ENCODE measurements around the gene NBDY. TPM values are rescaled to one million over a fixed set of nuclear protein-coding genes. Genes with fewer than 3 reads are reported as not detected.

The NBDY gene
- total RNA-seq, 2 donors from 2014 or later = 17.6 to 23.3 TPM

DNA sequence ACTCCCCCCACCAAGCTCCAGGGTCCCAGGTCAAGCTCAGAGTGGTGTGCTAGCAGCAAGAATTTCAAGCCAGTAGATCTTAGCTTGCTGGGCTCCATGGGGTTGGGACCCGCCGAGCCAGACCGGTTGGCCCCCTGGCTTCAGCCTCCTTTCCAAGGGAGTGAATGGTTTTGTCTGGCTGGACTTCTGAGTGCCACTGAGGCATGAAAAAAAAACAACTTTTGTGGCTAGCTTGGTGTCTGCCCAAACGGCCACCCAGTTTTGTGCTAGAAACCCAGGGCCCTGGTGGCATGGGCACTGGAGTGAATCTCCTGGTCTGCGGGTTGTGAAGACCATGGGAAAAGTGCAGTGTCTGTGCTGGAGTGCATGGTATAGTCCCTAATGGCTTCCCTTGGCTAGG lies 82.6 kb downstream of the NBDY start:
- Histone ChIP-seq H3K9ac (ENCODE audit: low read depth in 2 of 2, low read length in 2 of 2) (no peak overlapping the region), H3K27ac (no peak overlapping the region), H3K9me3 (no peaks in the 10 kb centered on the region), H3K4me3 (no peak overlapping the region), H3K4me1 (no peaks in the 10 kb centered on the region), H3K36me3 (no peaks in the 10 kb centered on the region), H3K27me3 (no peaks in the 10 kb centered on the region)
- no peak for DNase-seq
- intact Hi-C loops (cut with DNase I) = no loop called here
- no peak for TF ChIP-seq CTCF (IDR thresholded peaks at IDR 0.05)

DNA sequence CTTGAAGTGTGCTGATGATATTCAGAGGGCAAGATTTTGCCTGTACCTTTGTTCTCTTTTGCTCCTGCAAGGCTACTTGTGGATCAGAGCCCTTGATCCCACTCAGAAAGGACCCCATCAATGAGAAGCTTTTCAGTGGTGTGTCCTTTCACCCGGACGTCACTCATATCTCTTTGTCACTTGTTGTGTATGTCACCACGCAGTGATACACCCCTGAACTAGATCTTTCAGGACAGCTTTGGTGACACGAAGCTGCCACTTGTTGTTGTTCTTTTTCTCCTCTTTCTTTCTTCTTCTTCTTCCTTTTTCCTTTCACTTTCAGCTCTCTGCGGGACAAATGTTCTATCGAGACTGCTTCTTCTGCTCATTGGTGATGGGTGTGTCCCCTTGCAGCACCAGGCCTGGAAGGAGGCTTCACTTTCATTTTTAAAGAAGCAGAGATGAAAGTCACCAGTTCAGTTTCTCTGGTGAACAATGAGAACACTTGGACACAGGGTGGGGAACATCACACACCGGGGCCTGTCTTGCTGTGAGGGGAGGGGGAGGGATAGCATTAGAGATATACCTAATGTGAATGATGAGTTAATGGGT lies 83.6 kb downstream of the NBDY start:
- H3K27ac ChIP-seq = no peak overlapping the region
- no peaks in the 10 kb centered on the region for H3K36me3 ChIP-seq
- no peaks in the 10 kb centered on the region for H3K4me1 ChIP-seq
- no peak for TF ChIP-seq CTCF (IDR thresholded peaks at IDR 0.05)
- H3K4me3 ChIP-seq = no peak overlapping the region
- peak overlapping the region in 1 of 2 donors; percentile 10 for H3K9ac ChIP-seq (ENCODE audit: low read depth in 2 of 2, low read length in 2 of 2)
- intact Hi-C loops (cut with DNase I) = no loop called here
- no peaks in the 10 kb centered on the region for H3K9me3 ChIP-seq
- H3K27me3 ChIP-seq = no peaks in the 10 kb centered on the region
- no peak for DNase-seq

DNA sequence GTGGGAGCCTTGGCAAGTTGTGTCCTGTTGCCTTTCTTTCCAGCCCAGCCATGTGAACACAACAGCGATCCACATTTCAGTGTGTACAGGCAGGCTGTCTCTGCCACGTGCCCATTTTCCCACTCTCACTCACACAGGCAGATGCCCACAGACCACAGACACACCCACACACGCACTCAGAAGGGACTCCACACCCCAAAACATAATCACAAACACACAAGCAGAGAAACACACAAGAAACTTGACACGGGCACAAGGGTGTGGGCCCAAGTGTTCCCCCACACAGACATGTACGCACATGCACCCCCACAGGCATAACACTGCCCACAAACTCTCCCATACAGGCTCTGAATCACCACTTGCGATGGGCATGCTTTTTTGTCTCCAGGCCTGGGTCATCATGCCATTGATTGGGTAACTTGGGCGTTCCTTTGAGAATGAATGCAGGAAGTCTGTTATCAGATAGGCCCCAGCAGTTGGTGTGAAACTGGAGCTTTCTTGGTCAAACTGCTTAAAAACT lies 84.3 kb downstream of the NBDY start:
- no peak for DNase-seq
- intact Hi-C loops (cut with DNase I) = no loop called here
- H3K9me3 ChIP-seq = no peaks in the 10 kb centered on the region
- peak overlapping the region; percentile 8 to 10 for H3K9ac ChIP-seq (ENCODE audit: low read depth in 2 of 2, low read length in 2 of 2)
- H3K27me3 ChIP-seq = no peaks in the 10 kb centered on the region
- no peaks in the 10 kb centered on the region for H3K4me1 ChIP-seq
- H3K4me3 ChIP-seq = no peak overlapping the region
- no peaks in the 10 kb centered on the region for H3K36me3 ChIP-seq
- H3K27ac ChIP-seq = no peak overlapping the region
- no peak for TF ChIP-seq CTCF (IDR thresholded peaks at IDR 0.05)

DNA sequence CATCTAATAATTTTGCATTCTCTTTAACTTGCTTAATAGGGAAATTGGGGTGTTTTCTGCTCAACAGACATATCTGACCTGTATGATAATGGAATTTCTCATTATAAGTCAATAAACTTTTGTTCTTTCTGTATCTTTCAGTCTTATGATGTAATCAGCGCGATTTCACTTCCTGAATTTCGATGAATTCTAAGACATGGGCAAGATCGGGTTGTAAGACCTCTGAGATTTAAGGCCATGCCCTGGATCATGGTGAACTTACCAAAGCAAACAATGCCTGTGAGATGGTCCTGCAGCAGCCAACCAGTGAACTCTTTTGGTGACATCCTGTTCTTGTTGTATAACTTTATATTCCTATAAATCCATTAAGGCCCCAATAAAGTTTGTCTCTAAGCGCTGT lies 88.1 kb downstream of the NBDY start:
- no peak for TF ChIP-seq CTCF (IDR thresholded peaks at IDR 0.05)
- no peak overlapping the region for H3K4me3 ChIP-seq
- H3K9ac ChIP-seq (ENCODE audit: low read depth in 2 of 2, low read length in 2 of 2) = no peak overlapping the region
- intact Hi-C loops (cut with DNase I) = no loop called here
- H3K36me3 ChIP-seq = no peaks in the 10 kb centered on the region
- no peak overlapping the region for H3K27ac ChIP-seq
- no peaks in the 10 kb centered on the region for H3K9me3 ChIP-seq
- no peaks in the 10 kb centered on the region for H3K4me1 ChIP-seq
- no peak for DNase-seq
- H3K27me3 ChIP-seq = no peaks in the 10 kb centered on the region

DNA sequence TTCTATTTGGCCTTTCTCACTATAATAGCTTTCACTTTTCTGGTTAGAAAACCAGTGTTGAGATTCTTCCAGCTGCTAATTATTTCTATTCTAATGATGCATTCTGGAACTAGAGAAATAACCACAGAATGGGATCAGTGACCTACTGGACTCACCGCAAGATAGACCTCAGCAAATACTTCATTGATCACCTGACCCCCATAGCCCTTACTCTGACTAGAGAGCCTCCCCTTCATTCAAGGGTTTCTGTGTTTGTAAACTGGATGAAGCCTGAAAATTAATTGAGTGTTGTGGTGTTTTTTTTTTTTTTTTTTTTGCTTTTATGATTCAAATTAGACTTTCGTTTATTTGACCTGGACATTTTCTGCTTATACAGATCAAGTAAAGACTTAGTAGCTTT lies 97.0 kb downstream of the NBDY start:
- no peak for DNase-seq
- no peak overlapping the region for H3K4me3 ChIP-seq
- no peaks in the 10 kb centered on the region for H3K36me3 ChIP-seq
- H3K27ac ChIP-seq = no peak overlapping the region
- no peak for TF ChIP-seq CTCF (IDR thresholded peaks at IDR 0.05)
- intact Hi-C loops (cut with DNase I) = no loop called here
- no peaks in the 10 kb centered on the region for H3K27me3 ChIP-seq
- no peaks in the 10 kb centered on the region for H3K4me1 ChIP-seq
- H3K9me3 ChIP-seq = no peaks in the 10 kb centered on the region
- no peak overlapping the region for H3K9ac ChIP-seq (ENCODE audit: low read depth in 2 of 2, low read length in 2 of 2)

Measured in colonic mucosa (tissue), 4 donors.